ENCODE data around the gene EPM2AIP1.
"Not testable (repeated sequence)": the region's sequence is repeated elsewhere in the genome, so short reads cannot be mapped to it uniquely, and the experiment has no call there.

EPM2AIP1 gene

DNA sequence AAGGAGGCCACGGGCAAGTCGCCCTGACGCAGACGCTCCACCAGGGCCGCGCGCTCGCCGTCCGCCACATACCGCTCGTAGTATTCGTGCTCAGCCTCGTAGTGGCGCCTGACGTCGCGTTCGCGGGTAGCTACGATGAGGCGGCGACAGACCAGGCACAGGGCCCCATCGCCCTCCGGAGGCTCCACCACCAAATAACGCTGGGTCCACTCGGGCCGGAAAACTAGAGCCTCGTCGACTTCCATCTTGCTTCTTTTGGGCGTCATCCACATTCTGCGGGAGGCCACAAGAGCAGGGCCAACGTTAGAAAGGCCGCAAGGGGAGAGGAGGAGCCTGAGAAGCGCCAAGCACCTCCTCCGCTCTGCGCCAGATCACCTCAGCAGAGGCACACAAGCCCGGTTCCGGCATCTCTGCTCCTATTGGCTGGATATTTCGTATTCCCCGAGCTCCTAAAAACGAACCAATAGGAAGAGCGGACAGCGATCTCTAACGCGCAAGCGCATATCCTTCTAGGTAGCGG, at the start of gene EPM2AIP1:
EPM2AIP1 (minus strand) TSS at position 326 of the 520 bp plus-strand sequence; CDS start at position 272, 54 bp downstream.
- DNase-seq (ENCODE audit: low read depth in 2 of 2) = no peak

DNA sequence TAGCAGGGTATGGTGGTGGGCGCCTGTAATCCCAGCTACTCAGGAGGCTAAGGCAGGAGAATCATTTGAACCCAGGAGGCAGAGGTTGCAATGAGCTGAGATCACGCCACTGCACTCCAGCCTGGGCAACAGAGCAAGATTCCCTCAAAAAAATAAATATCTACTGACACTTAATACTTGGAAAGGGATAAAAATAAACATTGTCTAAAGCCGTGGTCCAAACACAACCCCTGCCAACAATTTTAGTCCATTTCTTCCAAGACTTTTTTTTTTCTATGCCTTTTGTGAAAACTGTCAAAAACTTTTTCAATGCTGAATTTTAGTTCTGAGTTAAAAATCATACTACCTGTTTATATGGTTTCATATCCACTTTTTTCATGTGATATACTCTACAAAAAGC, 49.8 kb upstream of the EPM2AIP1 start:
- DNase-seq (ENCODE audit: low read depth in 2 of 2) = not testable (repeated sequence)

DNA sequence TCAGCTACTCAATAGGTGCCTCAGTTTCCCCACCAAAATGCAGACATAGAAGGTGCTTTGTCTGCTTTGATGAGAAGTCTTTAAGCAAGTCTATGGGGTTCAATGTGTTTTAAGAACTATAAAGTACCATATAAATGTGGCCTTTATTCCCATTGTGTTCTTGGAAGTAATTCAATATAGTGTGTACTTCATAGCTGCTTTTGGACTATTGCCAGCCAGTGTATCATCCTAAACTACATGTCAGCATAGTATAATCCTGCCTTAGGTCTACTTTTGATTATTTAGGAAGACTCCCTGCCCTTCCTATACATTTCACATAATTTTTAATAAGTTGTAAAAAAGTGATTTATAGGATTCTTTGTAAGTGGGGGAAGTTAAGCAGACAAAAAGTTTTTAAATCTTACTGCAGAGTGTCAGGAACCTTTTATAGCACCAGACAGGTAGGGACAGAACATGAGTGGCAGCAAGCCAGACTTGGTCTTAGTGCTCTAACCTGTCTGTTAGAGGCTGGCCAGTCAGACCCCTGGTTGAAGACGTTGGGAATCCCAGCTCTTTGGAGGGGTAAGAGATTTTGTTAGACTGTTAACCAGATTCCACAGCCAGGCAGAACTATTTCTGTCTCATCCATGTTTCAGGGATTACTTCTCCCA, 48.7 kb upstream of the EPM2AIP1 start:
- no peak for DNase-seq (ENCODE audit: low read depth in 2 of 2)

DNA sequence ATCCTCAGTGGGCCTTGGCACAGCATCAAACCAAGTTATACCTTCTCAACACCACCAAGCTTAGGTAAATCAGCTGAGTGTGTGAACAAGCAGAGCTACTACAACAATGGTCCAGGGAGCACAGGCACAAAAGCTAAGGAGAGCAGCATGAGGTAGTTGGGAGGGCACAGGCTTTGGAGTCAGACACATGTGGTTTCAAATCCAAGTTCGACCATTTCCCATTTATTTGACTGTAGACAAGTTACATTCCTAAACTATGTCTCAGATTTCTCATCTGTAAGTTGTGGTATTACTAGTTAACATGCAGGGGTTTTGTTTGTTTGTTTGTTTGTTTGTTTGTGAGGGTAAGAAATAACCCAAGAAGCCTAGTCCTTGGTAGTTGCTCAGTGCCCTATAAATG, 47.3 kb upstream of the EPM2AIP1 start:
- no peak for DNase-seq (ENCODE audit: low read depth in 2 of 2)

DNA sequence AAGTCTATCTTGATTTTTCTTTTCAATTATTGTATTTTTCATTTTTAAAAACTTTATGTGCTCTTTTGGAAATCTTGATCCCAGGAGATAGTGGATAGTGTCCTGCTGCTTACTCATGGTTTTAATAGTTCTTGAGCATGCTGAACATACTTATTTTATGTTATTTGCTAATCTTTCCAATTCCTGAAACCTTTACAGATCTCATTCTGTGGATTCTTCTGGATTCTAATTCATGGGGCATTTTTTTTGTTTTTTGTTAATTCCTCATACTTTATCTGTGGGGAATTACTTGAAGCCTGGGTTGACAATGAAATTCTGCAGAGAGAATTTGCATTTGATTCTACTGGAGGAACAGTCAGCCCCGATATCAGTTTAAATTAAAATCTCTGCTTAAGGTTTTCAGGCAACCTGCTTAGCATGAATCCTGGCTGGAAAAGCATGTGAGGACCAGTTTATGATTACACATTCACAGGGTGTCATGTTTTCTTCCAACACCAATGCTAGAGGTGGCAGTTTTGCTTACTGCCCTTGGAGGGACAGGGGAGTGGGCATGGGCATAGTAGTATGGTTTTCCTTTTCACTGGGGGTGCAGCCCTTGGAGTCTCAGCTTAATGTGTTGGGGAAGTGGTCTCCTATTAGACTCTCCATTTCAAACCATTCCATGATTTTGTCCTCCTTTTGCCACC, 46.4 kb upstream of the EPM2AIP1 start:
- no peak for DNase-seq (ENCODE audit: low read depth in 2 of 2)

DNA sequence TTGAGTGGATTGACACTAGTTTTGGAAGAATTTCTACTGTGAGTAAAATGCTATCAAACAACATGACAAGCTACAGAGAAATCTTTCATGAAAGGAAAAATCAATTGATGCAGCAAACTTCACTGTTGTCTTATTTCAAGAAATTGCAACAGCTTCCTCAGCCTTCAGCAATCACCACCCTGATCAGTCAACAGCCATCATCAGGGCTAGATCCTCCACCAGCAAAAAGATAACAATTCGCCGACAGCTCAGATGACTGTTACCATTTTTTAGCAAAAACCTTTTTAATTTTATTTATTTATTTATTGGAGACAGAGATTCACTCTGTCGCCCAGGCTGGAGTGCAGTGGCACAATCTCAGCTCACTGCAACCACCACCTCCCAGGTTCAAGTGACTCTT, 44.4 kb upstream of the EPM2AIP1 start:
- no peak for DNase-seq (ENCODE audit: low read depth in 2 of 2)

DNA sequence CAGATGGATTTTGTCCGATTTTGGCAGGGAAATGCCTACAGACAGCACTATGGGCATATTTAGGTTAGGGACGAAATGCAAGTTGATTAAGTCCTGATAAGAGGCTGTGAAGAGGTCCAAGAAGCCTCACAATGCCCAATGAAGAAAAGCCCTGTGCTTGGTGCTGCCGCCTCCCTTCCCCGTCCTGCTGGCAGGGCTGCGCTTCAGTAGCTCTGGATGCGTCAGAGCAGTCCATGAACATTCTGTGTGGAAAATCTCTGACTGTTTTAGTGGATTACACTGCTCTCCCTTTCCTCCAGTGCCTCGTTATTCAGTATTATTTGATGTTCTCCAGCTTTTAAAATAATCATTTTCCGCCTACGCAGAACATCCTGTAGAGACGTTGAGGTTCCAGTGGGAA, 40.0 kb upstream of the EPM2AIP1 start:
- DNase-seq (ENCODE audit: low read depth in 2 of 2) = no peak

DNA sequence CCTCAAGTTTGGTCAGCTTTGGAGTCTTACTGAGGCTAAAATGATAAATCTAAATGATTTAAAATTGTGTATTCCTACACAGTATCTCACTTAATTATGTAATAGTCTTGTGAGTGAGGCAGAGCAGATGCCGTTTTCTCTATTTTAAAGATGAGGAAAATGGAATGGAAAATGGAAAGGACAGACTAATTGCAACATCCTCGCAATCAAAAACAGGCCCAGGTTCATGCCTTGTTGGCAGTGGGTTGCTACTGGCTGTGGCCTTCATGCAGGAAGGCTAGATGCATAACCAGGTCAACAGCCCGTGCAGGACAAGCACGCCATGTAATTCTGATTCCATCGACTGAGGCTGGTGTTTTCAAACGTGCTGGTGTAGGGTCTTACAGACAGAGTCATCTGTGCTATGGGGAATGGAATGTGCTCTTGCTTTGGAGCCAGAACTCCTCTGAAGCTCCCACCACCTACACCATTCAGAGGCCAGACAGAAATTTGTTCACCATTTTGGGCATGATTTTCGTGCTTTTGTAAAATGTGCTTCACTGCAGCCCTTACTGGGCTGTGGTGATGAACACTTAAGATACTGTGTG, 38.3 kb upstream of the EPM2AIP1 start:
- DNase-seq (ENCODE audit: low read depth in 2 of 2) = no peak

DNA sequence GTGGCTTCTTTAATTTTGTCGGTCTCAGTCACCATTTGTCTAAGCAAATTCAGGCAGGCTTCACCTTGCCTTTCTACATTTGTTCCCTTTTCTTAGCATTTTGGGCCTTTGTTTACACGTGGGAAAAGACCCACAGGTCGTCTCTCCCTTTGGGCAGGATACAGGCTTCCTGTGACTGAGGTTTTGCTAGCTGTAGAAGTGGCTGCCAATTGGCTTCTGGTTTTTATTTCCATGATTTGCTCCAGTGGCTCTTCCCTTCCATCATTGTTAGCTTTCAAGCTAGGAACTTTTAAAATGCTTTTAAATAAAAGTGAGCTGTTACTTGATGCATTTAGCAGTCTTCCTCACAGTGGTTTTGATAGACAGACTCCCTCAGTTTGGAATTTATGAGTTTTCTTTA, 37.7 kb upstream of the EPM2AIP1 start:
- no peak for DNase-seq (ENCODE audit: low read depth in 2 of 2)

DNA sequence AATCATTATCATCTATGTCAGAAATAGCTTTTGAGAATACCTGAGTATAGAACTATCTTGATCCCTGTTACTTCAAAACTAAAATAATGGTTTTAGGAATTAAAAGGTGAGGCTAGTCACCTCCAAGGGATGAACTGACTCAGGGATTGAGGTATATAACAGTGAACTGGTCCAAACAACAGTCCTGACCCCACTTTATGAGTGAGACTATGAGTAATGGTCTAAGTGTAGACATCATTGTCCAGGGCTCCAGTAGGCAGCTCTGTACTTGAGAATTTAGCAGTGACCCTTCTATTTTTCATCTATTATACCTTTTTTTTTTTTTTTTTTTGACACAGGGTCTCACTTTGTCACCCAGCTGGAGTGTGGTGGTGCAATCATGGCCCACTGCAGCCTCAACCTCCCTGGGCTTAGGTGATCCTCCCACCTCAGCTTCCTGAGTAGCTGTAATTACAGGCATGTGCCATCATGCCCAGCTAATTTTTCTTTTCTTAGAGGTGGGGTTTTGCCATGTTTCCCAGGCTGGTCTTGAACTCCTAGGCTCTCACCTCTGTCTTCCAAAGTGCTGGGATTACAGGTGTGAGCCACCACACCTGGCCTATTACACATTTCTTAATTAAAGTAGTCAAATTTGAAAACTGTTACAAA, 36.7 kb upstream of the EPM2AIP1 start:
- no peak for DNase-seq (ENCODE audit: low read depth in 2 of 2)

DNA sequence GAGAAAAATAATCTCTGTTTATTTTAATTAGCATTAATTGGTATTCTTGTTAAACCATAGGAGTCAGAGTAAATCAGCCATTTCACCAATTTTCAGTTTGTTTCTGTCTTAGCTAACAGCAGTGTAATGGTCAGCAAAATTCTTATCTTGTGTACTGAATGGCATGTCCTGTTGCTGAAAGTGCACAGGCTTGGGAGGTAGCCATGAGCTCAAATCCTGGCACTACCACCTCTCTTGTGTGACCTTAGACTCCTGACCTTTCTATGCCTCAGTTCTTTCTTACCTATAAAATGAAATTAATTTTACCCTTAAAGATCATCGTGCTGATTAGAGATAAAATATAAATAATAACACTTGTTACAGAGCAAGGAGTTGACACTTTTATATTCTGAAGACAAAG, 36.2 kb upstream of the EPM2AIP1 start:
- no peak for DNase-seq (ENCODE audit: low read depth in 2 of 2)

DNA sequence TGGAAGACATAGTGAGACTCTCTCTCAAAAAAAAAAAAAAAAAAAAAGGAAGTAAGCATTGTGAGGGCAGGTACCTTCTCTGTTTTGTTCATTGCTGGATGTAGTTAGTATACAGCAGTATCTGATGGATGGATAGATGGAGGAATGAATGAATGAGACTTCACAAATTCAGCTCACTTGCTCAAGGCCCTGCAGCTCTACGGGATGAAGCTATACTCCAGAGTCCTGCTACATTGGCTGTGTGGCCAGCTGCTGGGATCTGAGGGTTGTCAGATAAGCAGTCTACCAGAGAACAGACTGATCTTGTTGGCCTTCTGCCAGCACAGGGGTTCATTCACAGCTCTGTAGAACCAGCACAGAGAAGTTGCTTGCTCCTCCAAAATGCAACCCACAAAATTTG, 35.4 kb upstream of the EPM2AIP1 start:
- DNase-seq (ENCODE audit: low read depth in 2 of 2) = no peak

DNA sequence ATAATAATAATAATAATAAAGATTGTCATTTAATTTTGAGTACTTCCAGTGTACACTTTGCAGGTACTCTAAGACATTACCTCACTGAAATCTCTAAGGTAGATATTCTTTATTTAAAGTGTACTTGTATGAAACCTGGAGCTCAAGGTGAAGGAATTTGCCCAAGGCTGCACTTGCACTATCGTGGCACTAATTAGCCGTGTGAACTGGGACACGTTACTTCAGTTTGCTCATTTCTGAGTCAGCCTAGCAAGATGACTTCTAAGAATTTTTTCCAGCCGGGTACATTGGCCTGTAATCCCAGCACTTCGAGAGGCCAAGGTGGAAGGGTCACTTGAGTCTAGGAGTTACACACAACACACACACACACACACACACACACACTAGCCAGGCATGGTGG, 33.9 kb upstream of the EPM2AIP1 start:
- DNase-seq (ENCODE audit: low read depth in 2 of 2) = no peak

DNA sequence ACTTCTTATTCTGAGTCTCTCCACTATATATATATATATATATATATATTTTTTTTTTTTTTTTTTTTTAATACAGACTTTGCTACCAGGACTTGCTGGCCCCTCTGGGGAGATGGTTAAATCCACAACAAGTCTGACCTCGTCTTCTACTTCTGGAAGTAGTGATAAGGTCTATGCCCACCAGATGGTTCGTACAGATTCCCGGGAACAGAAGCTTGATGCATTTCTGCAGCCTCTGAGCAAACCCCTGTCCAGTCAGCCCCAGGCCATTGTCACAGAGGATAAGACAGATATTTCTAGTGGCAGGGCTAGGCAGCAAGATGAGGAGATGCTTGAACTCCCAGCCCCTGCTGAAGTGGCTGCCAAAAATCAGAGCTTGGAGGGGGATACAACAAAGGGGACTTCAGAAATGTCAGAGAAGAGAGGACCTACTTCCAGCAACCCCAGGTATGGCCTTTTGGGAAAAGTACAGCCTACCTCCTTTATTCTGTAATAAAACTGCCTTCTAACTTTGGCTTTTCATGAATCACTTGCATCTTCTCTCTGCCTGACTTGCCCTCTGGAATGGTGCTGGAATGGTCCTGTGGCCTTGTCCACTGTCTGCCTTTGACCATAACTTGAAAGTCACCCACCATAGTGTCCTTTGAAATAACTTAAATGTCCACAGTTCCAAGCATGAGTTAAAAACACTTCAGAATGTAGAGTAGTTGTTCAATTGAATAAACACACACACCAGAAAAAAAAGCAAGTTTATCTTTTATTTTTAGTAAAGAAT, 32.8 kb upstream of the EPM2AIP1 start:
- DNase-seq (ENCODE audit: low read depth in 2 of 2) = no peak

DNA sequence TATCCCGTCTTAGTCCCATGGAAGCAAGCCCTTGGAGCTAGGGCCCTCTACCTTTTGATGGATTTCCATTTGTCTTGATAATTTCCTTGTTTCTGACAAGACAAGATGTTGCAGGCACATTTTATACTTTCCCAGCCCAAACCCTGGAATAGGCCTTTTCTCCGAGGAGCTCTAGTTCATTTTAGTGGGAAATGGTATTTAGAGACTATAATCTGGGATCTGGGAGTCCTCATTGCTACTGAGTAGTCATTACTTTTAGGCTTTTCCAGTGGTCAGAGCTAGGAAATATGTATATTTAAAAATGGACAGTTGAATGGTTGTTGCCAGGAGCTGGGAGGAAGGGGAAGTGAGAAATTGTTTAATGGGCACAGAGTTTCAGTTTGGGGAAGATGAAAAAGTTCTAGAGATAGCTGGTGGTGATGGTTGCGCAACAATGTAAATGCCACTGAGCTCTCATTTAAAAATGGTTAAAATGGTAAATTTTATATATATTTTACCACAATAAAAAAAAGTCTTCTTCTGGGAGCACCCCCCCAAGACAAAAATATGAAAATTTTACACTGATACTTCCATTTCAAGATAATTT, 32.0 kb upstream of the EPM2AIP1 start:
- DNase-seq (ENCODE audit: low read depth in 2 of 2) = no peak

DNA sequence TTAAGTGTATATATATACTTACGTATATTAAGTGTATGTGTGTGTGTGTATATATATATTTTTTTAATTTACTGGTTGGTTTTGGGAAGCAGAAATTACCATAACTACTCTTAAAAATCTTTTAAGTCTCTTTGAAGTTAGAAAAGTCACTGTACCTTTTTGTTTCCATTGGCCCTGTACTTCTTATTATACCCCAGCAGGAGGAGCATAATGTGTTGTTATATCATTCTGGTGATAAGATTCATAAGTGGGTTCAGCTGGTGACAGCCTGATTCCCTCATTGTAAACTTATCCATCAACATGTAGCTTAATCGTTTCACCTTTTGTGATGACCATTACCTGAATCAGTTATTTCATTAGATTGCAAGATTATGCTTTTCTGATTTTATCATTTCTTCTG, 31.2 kb upstream of the EPM2AIP1 start:
- no peak for DNase-seq (ENCODE audit: low read depth in 2 of 2)

DNA sequence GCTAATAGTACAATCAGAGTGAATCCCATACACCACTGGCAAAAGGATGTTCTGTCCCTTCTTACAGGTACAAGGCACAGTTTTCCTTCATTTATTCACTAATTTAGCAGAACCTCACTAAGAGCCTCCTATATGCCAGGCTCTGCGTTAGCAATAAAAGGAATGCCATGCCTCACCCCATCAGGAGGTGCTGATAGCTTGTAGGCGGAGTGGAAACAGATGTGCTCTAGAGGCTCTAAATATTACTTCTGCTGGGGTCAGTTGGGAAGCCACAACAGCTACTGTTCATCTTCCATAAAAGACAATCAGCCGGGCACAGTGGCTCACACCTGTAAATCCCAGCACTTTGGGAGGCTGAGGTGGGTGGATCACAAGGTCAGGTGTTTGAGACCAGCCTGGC, 24.8 kb upstream of the EPM2AIP1 start:
- no peak for DNase-seq (ENCODE audit: low read depth in 2 of 2)

DNA sequence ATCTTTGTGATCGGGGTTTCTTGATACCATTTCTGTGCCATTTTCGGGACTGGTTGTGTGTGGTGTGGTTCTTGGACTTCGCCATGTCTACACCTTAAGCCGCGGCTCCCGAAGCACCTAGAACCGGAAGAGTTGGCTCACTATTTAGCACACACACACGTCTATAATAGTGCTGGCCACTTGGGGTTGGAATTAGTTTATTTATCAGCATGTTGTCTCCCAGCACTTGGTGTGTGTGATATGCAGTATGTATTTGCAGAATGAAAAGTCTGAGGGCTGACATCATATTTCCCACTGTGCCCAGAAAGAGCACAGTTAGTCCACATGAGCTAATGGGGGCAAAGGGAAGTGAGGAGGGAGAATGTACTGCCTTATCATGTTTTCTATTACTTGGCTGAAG, 24.0 kb upstream of the EPM2AIP1 start:
- DNase-seq (ENCODE audit: low read depth in 2 of 2) = no peak

DNA sequence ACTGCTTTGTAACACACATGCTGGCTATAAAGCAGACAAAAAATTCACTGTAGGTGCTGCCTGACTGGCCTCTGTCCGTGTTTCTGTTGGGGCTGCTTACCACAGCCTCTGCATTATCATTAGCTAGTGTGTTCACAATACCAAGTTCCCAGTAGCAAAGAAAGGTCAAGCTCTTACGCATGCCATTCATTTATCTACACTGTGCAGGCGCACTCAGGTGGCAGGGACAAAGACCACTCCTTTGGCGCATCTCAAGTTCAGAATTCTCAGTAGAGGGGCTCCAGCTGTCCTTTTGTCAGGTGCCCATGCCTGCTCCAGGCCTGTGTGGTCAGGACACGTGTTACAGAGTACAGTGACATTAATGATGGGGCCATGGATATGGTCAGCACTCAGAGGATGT, 22.7 kb upstream of the EPM2AIP1 start:
- DNase-seq (ENCODE audit: low read depth in 2 of 2) = no peak

DNA sequence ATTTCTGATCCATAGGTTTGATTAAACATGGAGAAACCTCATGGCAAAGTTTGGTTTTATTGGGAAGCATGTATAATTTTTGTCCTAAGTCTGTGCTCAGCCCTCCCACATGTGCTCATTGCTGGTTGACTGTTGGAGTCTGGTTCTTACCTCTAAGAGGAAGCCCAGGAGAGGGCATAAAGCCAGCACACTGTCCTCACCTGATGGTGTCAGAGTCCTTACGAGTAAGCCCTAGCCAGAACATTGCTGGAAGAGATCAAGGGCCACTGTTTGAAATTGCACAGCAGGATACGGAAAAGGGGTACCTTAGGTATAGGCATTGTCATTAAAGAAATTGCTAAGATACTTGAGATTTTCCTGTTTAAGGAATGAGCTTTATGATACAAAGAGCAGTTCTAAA, 21.7 kb upstream of the EPM2AIP1 start:
- no peak for DNase-seq (ENCODE audit: low read depth in 2 of 2)
